ENCODE results near the gene ALDH1L1. TPM values are rescaled to one million over a fixed set of nuclear protein-coding genes. Genes with fewer than 3 reads are reported as not detected.

Gene ALDH1L1
- total and polyA plus RNA-seq, 2 of the 13 experiments (the other 11 are each of a cell fraction or from before 2014, with no cell fraction given) = 11.2 to 28.7 TPM

DNA sequence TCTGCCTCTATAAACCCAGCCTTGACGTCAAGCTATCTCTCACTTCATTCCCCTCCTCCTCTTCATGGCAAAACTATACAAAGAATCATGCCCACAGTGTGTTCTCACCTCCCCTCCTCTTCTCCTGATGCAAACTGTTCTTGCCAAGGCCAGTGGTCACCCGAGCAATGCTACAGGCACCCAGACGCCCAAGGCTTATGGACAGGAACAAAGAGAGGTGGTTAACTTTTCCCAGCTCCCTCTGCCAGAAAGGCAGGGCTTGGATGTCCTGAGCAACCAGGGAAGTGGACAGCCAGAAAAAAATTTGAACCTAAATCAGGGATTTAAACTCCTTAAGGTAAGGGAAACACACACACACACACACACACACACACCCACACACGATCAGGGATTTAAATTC lies 101.5 kb downstream of the ALDH1L1 start (continued):
- TF ChIP-seq KLF12 (CRISPR knock-in tag; IDR thresholded peaks at IDR 0.05; ENCODE audit: borderline replicate concordance) (no peak), ELF3 (CRISPR knock-in tag; IDR thresholded peaks at IDR 0.05) (no peak), THAP9 (CRISPR knock-in tag; IDR thresholded peaks at IDR 0.05; ENCODE audit: borderline replicate concordance) (no peak), ZNF383 (CRISPR knock-in tag; IDR thresholded peaks at IDR 0.05; ENCODE audit: borderline replicate concordance) (no peak), SALL1 (CRISPR knock-in tag; IDR thresholded peaks at IDR 0.05) (no peak)
- TF ChIP-seq, protein P1, sequence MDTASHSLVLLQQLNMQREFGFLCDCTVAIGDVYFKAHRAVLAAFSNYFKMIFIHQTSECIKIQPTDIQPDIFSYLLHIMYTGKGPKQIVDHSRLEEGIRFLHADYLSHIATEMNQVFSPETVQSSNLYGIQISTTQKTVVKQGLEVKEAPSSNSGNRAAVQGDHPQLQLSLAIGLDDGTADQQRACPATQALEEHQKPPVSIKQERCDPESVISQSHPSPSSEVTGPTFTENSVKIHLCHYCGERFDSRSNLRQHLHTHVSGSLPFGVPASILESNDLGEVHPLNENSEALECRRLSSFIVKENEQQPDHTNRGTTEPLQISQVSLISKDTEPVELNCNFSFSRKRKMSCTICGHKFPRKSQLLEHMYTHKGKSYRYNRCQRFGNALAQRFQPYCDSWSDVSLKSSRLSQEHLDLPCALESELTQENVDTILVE (CRISPR knock-in tag; IDR thresholded peaks at IDR 0.05) = no peak

- Histone ChIP-seq H4K20me1 (ENCODE audit: insufficient read depth, low read length) (no peaks in the 10 kb centered on the region), H2AFZ (ENCODE audit: low read length) (no peak overlapping the region), H3K4me1 (ENCODE audit: insufficient read depth, low read length) (peaks cover 12% of the 10 kb centered on the region), H3K36me3 (replicated peaks in 1 of 2; ENCODE audit: control insufficient read depth in 1 of 2, insufficient read depth in 2 of 2, low read length in 2 of 2) (no peaks in the 10 kb centered on the region), H3K4me3 (replicated peaks in 1 of 3; ENCODE audit: insufficient read depth in 1 of 3, low read depth in 2 of 3, low read length in 3 of 3) (no peak overlapping the region), H3K27ac (ENCODE audit: extremely low read length, insufficient read depth, low read length) (no peak overlapping the region), H3K9ac (ENCODE audit: insufficient read depth, low read depth, low read length) (no peak overlapping the region), H3K9me3 (ENCODE audit: low read length) (no peaks in the 10 kb centered on the region), H3K27me3 (ENCODE audit: control insufficient read depth in 1 of 2, insufficient read depth in 2 of 2, low read length in 2 of 2) (no peaks in the 10 kb centered on the region), H3K4me2 (ENCODE audit: low read depth, low read length) (no peak overlapping the region), H3K79me2 (ENCODE audit: insufficient read depth, low read length) (no peaks in the 10 kb centered on the region)
- no peak for TF ChIP-seq PRPF4 (IDR thresholded peaks at IDR 0.05; ENCODE audit: low read depth, low read length, poor library complexity, severe bottlenecking)
- no peak for TF ChIP-seq SALL1 (CRISPR knock-in tag; IDR thresholded peaks at IDR 0.05)
- TF ChIP-seq ZNF7 (CRISPR knock-in tag; IDR thresholded peaks at IDR 0.05) = no peak
- TF ChIP-seq SMAD9 (CRISPR knock-in tag; IDR thresholded peaks at IDR 0.05) = no peak
- no peak for TF ChIP-seq HOXA9 (CRISPR knock-in tag; IDR thresholded peaks at IDR 0.05; ENCODE audit: borderline replicate concordance)
- TF ChIP-seq ZNF839 (CRISPR knock-in tag; IDR thresholded peaks at IDR 0.05; ENCODE audit: borderline replicate concordance) = no peak
- no peak for TF ChIP-seq TMF1 (CRISPR knock-in tag; IDR thresholded peaks at IDR 0.05; ENCODE audit: low read depth)
- no peak for TF ChIP-seq MED13 (CRISPR knock-in tag; IDR thresholded peaks at IDR 0.05)
- intact Hi-C loops (cut with micrococcal nuclease; ENCODE audit: unreplicated experiment) = no loop called here
- POLR2A ChIA-PET = no interaction called here
- no TSS peak for BruUV-seq (replicated peaks)
- 100% methylated on average over 3 of the region's 11 CpGs for WGBS (ENCODE audit: low lambda C conversion rate)
- no peak for DNase-seq (ENCODE audit: low spot score)
- CTCF ChIA-PET (ENCODE audit: low intra/inter-chr PET ratio, low total read pairs) = no interaction called here
- no peak for ATAC-seq
- no peak for FAIRE-seq
- in situ Hi-C loops (cut with HindIII; ENCODE audit: extremely low pct_ligation_motif_present, low pct_unique_long_range_greater_than_20kb) = no loop called here
These were observed 102.6 kb downstream of the ALDH1L1 start for GRCh38 chr3:126077754-126078153.

All from HepG2 (cell line).